ENCODE results near the gene AKT2.

Gene AKT2

GRCh38 chr19:40240332-40240731, 44.8 kb downstream of the AKT2 start:
- FAIRE-seq (no peak), DNase-seq (ENCODE audit: extremely low spot score, insufficient read length, low read depth) (no peak)

- DNase-seq (ENCODE audit: extremely low spot score, insufficient read length, low read depth) (no peak), FAIRE-seq (no peak)
Observed at GRCh38 chr19:40239415-40240226, 45.5 kb downstream of the AKT2 start.

GRCh38 chr19:40238775-40239174, 46.4 kb downstream of the AKT2 start:
- DNase-seq (ENCODE audit: extremely low spot score, insufficient read length, low read depth) (no peak), FAIRE-seq (no peak)

- no peak for DNase-seq (ENCODE audit: extremely low spot score, insufficient read length, low read depth)
- FAIRE-seq, result no peak
Observed at GRCh38 chr19:40237791-40238190, 47.4 kb downstream of the AKT2 start.

- DNase-seq (ENCODE audit: extremely low spot score, insufficient read length, low read depth), result no peak
- no peak for FAIRE-seq
Observed at GRCh38 chr19:40236366-40236765, 48.8 kb downstream of the AKT2 start.

GRCh38 chr19:40236026-40236355, 49.2 kb downstream of the AKT2 start:
- no peak for FAIRE-seq

GRCh38 chr19:40235238-40236025, 49.7 kb downstream of the AKT2 start:
- DNase-seq (ENCODE audit: extremely low spot score, insufficient read length, low read depth) (no peak), FAIRE-seq (no peak)

More at GRCh38 chr19:40236026-40236355, 49.2 kb downstream of the AKT2 start:
- no peak for DNase-seq (ENCODE audit: extremely low spot score, insufficient read length, low read depth)

DNA sequence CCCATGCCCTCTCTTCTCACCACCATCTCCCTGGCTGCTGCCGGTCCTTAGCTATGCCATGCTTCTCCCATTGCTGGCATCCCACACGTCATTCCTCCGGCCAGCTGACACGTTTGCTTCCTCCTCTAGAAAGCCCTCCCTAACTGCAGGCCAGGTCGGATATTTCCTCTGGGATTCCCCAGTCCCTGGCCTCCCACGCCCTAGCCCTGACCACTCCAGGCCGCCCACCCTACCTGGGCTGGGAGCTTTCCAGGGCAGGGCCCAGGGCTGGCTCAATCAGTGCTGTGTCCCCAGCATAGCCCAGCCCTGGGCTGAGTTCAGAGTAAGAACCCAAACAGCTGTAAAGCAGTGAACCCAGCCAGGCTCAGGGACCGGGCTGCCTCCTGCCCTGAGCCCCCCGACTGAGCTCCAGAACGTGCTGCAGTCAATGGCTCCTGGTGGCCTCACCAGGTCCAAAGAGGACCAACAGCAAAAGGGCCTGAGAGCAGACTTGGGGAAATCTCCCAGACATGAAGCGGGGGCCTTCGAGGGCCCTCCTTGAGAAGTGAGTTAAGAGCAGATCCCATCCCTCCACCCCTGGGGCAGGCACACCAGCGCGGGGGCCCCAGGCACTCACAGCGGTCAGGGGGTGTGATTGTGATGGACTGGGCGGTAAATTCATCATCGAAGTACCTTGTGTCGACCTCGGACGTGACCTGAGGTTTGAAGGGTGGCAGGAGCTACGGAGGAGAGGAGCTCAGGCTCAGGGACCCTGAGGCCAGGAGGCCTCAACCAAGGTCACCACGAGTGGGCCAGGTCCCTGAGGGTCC, 50.5 kb downstream of the AKT2 start:
- DNase-seq (ENCODE audit: extremely low spot score, insufficient read length, low read depth) (no peak), FAIRE-seq (no peak)

GRCh38 chr19:40233811-40234389, 51.2 kb downstream of the AKT2 start:
- FAIRE-seq (no peak), DNase-seq (ENCODE audit: extremely low spot score, insufficient read length, low read depth) (no peak)

DNA sequence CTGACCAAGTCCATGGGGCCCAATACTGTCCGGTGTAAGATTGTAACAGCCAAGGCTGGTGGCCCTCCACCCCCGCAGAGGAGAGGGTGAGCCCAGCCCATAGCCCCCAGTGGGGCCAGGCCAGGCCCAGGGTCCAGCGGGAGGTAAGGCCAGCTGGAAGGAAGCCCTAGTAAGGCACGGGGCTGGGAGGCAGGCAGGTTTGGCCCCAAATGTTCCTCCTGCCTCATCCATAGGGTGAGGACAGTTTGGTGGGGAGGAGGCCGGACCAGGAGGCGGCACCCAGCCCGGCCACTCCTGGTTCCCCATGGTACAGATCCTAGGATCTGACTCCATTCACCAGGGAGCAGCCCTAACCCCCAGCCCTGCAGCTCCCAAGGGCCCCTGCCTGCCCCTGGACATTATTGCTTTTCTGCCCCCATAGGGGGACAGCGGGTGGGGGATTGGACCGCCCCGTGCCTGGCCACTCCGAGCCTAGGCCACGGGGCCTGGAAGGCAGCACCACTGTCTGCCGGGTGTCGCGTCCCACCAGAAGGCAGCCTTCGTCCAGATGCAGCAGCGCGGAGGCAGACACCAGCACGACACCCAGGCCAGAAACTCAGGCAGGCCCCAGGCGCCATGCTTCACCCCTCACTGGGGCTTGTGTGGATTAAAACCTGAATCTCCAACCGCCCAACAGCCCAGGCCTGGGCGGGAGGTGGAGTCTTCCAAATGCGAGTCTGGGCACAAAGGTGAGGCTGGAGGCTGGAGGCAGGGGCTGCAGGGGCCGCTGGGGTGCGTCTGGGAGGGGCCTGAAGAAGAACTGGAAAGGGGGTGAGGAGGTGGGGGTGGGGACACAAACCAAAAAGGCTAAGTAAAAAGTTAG, 52.0 kb downstream of the AKT2 start:
- DNase-seq (ENCODE audit: extremely low spot score, insufficient read length, low read depth) (no peak), FAIRE-seq (no peak)

DNA sequence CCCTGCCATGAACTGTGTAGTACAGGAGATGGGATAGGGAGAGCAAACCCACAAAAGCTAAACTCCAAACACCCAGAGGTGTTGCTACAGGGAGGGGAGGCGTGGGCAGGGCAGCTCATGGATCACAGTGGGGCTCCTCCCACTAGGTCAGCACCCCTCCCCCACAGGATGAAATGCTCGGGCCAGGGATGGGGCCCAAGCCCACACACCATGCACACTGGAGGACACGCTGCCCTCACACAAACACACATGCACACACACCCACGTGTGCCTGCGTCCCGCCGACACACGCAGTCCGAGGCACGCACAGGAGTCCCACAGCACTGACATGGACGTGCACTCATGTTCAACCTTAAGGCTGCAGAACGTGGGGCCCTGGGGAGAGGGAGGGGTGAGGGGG, 52.7 kb downstream of the AKT2 start:
- DNase-seq (ENCODE audit: extremely low spot score, insufficient read length, low read depth), result no peak
- no peak for FAIRE-seq

DNA sequence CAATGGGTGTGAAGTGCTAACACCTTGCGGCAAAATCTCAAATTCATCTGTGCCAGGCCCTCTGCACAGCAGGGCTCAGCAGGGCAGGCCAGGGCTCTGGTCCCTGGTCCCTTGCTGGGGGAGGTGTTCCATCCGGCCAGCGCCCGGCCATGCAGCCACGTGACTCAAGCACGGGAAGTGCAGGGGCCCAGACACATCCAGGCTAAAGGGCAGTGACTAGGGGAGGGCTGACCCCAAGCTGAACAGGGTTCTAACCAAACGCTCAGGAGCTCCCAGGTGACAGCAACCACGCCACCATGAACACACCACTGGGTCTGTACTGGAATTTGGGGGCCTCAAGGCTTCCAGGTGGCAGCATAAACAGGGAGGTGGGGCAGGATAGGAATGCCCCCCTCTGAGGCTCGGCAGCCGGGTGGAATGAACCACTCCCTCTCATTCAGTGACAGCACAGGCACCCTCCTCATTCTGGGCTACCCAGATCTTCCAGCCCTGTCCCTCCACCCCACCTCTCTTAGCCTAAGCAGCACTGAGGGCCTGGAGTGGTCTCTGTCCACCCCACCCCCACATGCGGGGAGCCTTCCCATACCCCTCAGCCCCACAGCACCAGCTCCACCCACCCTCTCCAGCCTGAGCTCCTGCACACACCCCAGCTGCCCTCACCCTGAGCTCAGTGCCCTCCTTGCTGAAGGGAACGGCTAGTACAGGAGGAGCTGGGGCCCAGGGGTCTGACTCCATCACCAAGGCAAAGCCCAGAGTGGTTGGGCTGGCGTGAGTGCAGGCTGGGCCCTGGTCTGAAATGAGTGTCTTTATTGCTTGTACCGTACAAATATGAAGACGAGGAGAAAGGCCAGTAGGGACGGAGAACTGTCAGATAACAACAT, 53.4 kb downstream of the AKT2 start:
- FAIRE-seq, result no peak
- no peak for DNase-seq (ENCODE audit: extremely low spot score, insufficient read length, low read depth)

DNA sequence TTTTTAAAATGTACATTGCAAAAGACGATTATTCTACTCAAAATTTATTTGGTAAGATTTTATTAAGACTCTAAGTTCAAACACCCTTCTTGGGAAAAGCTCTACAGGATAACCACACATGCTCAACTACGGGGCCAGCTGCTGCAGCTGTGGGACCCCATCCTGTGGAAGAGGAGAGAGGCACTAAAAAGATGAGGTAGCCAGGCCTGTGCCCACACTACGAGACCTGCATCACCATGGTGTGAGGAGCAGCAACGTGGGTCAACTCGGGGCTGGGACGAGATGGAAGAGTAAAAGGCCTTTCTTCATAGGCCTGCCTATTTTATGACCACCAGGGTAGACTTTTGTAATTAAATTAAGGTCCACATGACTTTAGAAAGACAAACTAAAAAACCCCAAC, 54.1 kb downstream of the AKT2 start:
- no peak for DNase-seq (ENCODE audit: extremely low spot score, insufficient read length, low read depth)
- no peak for FAIRE-seq

DNA sequence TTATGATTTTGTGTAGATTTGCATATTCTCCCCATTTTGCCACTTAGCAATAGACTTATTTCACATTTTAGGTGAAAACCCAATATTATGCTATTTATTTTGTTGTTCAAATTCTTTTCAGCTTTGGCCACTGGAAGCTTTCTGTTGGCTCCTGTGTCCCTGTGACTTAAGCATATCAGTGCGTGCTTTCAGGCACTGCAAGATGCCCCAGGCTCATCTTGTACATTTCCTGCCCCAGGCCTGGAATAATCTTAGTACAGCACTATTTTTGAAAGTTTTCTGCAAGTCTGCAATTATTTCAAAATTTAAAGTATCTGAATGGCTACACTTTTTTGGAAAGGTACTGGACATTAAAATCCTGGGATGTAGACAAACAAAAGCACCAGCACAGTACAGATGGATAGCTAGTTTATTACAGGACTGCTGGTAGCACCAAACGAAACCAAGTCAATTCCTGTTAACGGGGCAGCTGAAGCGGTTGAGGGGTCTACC, 55.2 kb downstream of the AKT2 start:
- FAIRE-seq, result no peak
- no peak for DNase-seq (ENCODE audit: extremely low spot score, insufficient read length, low read depth)

DNA sequence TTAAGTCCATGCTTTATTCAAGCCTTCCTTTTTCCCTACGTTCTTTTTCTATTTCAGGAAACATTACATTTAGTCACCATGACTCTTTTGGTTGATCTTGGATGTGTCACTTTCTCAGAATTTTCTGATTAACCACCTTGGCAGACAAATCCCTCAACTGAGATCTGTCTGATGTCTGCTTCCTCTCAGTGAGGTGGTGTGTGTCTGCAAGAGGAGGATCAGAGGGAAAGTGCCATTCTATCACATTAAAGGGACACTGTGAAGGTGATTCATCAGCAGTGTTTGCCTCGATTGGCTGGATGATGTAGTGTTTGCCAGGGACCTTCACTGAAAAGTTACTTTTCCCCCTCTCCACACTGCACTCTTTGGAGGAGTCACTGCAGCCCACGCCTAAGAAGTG, 55.7 kb downstream of the AKT2 start:
- FAIRE-seq, result no peak
- DNase-seq (ENCODE audit: extremely low spot score, insufficient read length, low read depth), result no peak

DNA sequence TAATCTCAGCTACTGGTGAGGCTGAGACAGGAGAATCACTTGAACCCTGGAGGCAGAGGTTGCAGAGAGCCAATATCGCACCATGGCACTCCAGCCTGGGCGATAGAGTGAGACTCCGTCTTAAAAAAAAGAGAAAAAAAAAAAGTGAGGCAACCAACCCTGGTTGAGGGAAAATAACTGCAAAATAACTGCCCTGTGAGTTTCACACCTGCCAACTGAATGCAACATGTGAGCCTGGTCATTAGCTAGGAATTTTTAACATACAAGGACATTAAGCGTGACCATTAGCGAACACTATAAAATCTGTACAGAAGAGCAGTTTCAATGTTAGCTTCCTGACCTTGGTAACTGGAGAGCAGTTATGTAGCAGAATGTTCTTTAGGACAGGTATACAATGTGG, 56.3 kb downstream of the AKT2 start:
- FAIRE-seq, result no peak
- DNase-seq (ENCODE audit: extremely low spot score, insufficient read length, low read depth), result no peak

- FAIRE-seq (no peak), DNase-seq (ENCODE audit: extremely low spot score, insufficient read length, low read depth) (no peak)
Observed at GRCh38 chr19:40228346-40228745, 56.8 kb downstream of the AKT2 start.

All from GM18507 (cell line).